ENCODE results near the gene IL17B.

Gene IL17B

GRCh38 chr5:149367972-149368645 is 11.0 kb downstream of the IL17B start:
- ChIA-PET POLR2A (no interaction called here), CTCF (interaction anchor here (0.6 to 9.0 kb wide), 37 partner anchors 8 to 589 kb away, joined by 3 to 186 read pairs (median 7); partner anchors contain the start of genes CSNK1A1, GRPEL2, IL17B and PCYOX1L)
- DNase-seq (ENCODE audit: extremely low spot score) = no peak
- TF ChIP-seq CTCF (IDR thresholded peaks at IDR 0.05; ENCODE audit: control extremely low read depth, extremely low read depth, low read depth, missing control alignments) = no peak

GRCh38 chr5:149367249-149367971 is 11.7 kb downstream of the IL17B start:
- POLR2A ChIA-PET = no interaction called here
- CTCF ChIA-PET = interaction anchor here (0.6 to 9.0 kb wide), 41 partner anchors 9 to 592 kb away, joined by 3 to 186 read pairs (median 5); partner anchors contain the start of genes CSNK1A1, GRPEL2, IL17B and PCYOX1L
- TF ChIP-seq CTCF (IDR thresholded peaks at IDR 0.05; ENCODE audit: control extremely low read depth, extremely low read depth, low read depth, missing control alignments) = peak; percentile 82
- peak; percentile 84 for DNase-seq (ENCODE audit: extremely low spot score)

GRCh38 chr5:149366169-149366729 is 12.8 kb downstream of the IL17B start:
- DNase-seq (ENCODE audit: extremely low spot score) = no peak
- TF ChIP-seq CTCF (IDR thresholded peaks at IDR 0.05; ENCODE audit: control extremely low read depth, extremely low read depth, low read depth, missing control alignments) = no peak
- ChIA-PET POLR2A (no interaction called here), CTCF (interaction anchor here (1.0 to 9.0 kb wide), 20 partner anchors 9 to 252 kb away, joined by 3 to 186 read pairs (median 11); partner anchors contain the start of genes CSNK1A1, GRPEL2, IL17B and PCYOX1L)

GRCh38 chr5:149365418-149365817 is 13.7 kb downstream of the IL17B start:
- ChIA-PET POLR2A (no interaction called here), CTCF (interaction anchor here (1.1 to 9.0 kb wide), 8 partner anchors 8 to 253 kb away, joined by 3 to 186 read pairs (median 41); partner anchors contain the start of genes GRPEL2, IL17B and PCYOX1L)
- no peak for DNase-seq (ENCODE audit: extremely low spot score)
- no peak for TF ChIP-seq CTCF (IDR thresholded peaks at IDR 0.05; ENCODE audit: control extremely low read depth, extremely low read depth, low read depth, missing control alignments)

GRCh38 chr5:149364719-149365118 is 14.4 kb downstream of the IL17B start:
- no peak for DNase-seq (ENCODE audit: extremely low spot score)
- TF ChIP-seq CTCF (IDR thresholded peaks at IDR 0.05; ENCODE audit: control extremely low read depth, extremely low read depth, low read depth, missing control alignments) = no peak
- ChIA-PET CTCF (interaction anchor here (0.7 to 5.2 kb wide), 5 partner anchors 17 to 632 kb away, joined by 3 to 50 read pairs (median 5); partner anchors contain the start of gene GRPEL2), POLR2A (no interaction called here)

GRCh38 chr5:149363936-149364335 is 15.2 kb downstream of the IL17B start:
- TF ChIP-seq CTCF (IDR thresholded peaks at IDR 0.05; ENCODE audit: control extremely low read depth, extremely low read depth, low read depth, missing control alignments) = no peak
- CTCF ChIA-PET = interaction anchor here (5.0 to 12.6 kb wide), 2 partner anchors 6 to 18 kb away, joined by 50 to 186 read pairs; partner anchors contain the start of gene GRPEL2
- no peak for DNase-seq (ENCODE audit: extremely low spot score)
- POLR2A ChIA-PET = no interaction called here

Data from GM10248 (cell line).